Rectal smooth muscle tissue (tissue), 1 donor: ENCODE measurements around the gene NFATC2.
"Not testable (repeated sequence)": the region's sequence is repeated elsewhere in the genome, so short reads cannot be mapped to it uniquely, and the experiment has no call there.

Experiments
- H3K27ac ChIP-seq: one replicate; pipeline ENCODE4 v1.7.0; 2013; ENCODE audit warnings: low read depth, low read length, inconsistent platforms
- H3K27me3 ChIP-seq: one replicate; pipeline ENCODE4 v1.7.0; 2013; ENCODE audit warnings: low read length; ENCODE audit not compliant: control insufficient read depth, insufficient read depth
- H3K36me3 ChIP-seq: one replicate; pipeline ENCODE4 v1.7.0; 2013; ENCODE audit warnings: low read length; ENCODE audit not compliant: control insufficient read depth, insufficient read depth
- H3K4me1 ChIP-seq: one replicate; pipeline ENCODE4 v1.7.0; 2013; ENCODE audit warnings: low read length; ENCODE audit not compliant: control insufficient read depth, insufficient read depth
- H3K4me3 ChIP-seq: one replicate; pipeline ENCODE4 v1.7.0; 2013; ENCODE audit warnings: low read length
- H3K9ac ChIP-seq: one replicate; pipeline ENCODE4 v1.7.0; 2013; ENCODE audit warnings: low read length

NFATC2 gene

GRCh38 chr20:51347831-51348230, 194.7 kb downstream of the NFATC2 start:
- H3K4me1 ChIP-seq: no peaks in the 10 kb centered on the region
- no peaks in the 10 kb centered on the region for H3K27me3 ChIP-seq
- no peaks in the 10 kb centered on the region for H3K36me3 ChIP-seq
- no peak overlapping the region for H3K27ac ChIP-seq
- H3K9ac ChIP-seq: no peak overlapping the region
- no peak overlapping the region for H3K4me3 ChIP-seq

- Histone ChIP-seq H3K4me1 (no peaks in the 10 kb centered on the region), H3K9ac (no peak overlapping the region), H3K27me3 (no peaks in the 10 kb centered on the region), H3K27ac (no peak overlapping the region), H3K36me3 (no peaks in the 10 kb centered on the region), H3K4me3 (no peak overlapping the region)
Measured at GRCh38 chr20:51346686-51347485, 195.6 kb downstream of the NFATC2 start.

GRCh38 chr20:51345601-51346101, 196.9 kb downstream of the NFATC2 start:
- Histone ChIP-seq H3K27me3 (no peaks in the 10 kb centered on the region), H3K27ac (no peak overlapping the region), H3K9ac (no peak overlapping the region), H3K4me3 (no peak overlapping the region), H3K36me3 (no peaks in the 10 kb centered on the region), H3K4me1 (no peaks in the 10 kb centered on the region)

- not testable (repeated sequence) for H3K27ac ChIP-seq, H3K27me3 ChIP-seq, H3K4me1 ChIP-seq, H3K4me3 ChIP-seq, H3K9ac ChIP-seq, H3K36me3 ChIP-seq
Measured at GRCh38 chr20:51343802-51344201, 198.7 kb downstream of the NFATC2 start.

- H3K36me3 ChIP-seq: no peaks in the 10 kb centered on the region
- no peak overlapping the region for H3K9ac ChIP-seq
- no peak overlapping the region for H3K27ac ChIP-seq
- no peaks in the 10 kb centered on the region for H3K27me3 ChIP-seq
- no peak overlapping the region for H3K4me3 ChIP-seq
- H3K4me1 ChIP-seq: no peaks in the 10 kb centered on the region
Measured at GRCh38 chr20:51342510-51343236, 199.8 kb downstream of the NFATC2 start.

- H3K36me3 ChIP-seq: no peaks in the 10 kb centered on the region
- no peaks in the 10 kb centered on the region for H3K4me1 ChIP-seq
- no peak overlapping the region for H3K4me3 ChIP-seq
- H3K27ac ChIP-seq: no peak overlapping the region
- no peaks in the 10 kb centered on the region for H3K27me3 ChIP-seq
- H3K9ac ChIP-seq: no peak overlapping the region
Measured at GRCh38 chr20:51341581-51341980, 200.9 kb downstream of the NFATC2 start.

GRCh38 chr20:51340451-51340840, 202.1 kb downstream of the NFATC2 start:
- H3K27ac ChIP-seq: no peak overlapping the region

GRCh38 chr20:51339721-51340450, 202.6 kb downstream of the NFATC2 start:
- Histone ChIP-seq H3K36me3 (no peaks in the 10 kb centered on the region), H3K4me1 (no peaks in the 10 kb centered on the region), H3K4me3 (no peak overlapping the region), H3K9ac (no peak overlapping the region), H3K27ac (no peak overlapping the region), H3K27me3 (no peaks in the 10 kb centered on the region)

More at GRCh38 chr20:51340451-51340840, 202.1 kb downstream of the NFATC2 start:
- H3K4me1 ChIP-seq: no peaks in the 10 kb centered on the region
- H3K36me3 ChIP-seq: no peaks in the 10 kb centered on the region
- H3K9ac ChIP-seq: no peak overlapping the region
- H3K27me3 ChIP-seq: no peaks in the 10 kb centered on the region
- H3K4me3 ChIP-seq: no peak overlapping the region

- Histone ChIP-seq H3K27ac (no peak overlapping the region), H3K9ac (no peak overlapping the region), H3K4me3 (no peak overlapping the region), H3K36me3 (no peaks in the 10 kb centered on the region), H3K27me3 (no peaks in the 10 kb centered on the region), H3K4me1 (no peaks in the 10 kb centered on the region)
Measured at GRCh38 chr20:51338692-51339440, 203.7 kb downstream of the NFATC2 start.

GRCh38 chr20:51337126-51337805, 205.3 kb downstream of the NFATC2 start:
- no peaks in the 10 kb centered on the region for H3K36me3 ChIP-seq
- H3K9ac ChIP-seq: no peak overlapping the region
- no peak overlapping the region for H3K4me3 ChIP-seq
- no peaks in the 10 kb centered on the region for H3K4me1 ChIP-seq
- H3K27me3 ChIP-seq: no peaks in the 10 kb centered on the region
- no peak overlapping the region for H3K27ac ChIP-seq
